NCI-H774 (cell line): Measurements from ENCODE around the gene NDUFV1.
"Not testable (repeated sequence)": the region's sequence is repeated elsewhere in the genome, so short reads cannot be mapped to it uniquely, and the experiment has no call there.

Experiments
- DNase-seq: peaks from one replicate; lab custom pipeline; 2025; lab: John Stamatoyannopoulos, UW

Gene NDUFV1

DNA sequence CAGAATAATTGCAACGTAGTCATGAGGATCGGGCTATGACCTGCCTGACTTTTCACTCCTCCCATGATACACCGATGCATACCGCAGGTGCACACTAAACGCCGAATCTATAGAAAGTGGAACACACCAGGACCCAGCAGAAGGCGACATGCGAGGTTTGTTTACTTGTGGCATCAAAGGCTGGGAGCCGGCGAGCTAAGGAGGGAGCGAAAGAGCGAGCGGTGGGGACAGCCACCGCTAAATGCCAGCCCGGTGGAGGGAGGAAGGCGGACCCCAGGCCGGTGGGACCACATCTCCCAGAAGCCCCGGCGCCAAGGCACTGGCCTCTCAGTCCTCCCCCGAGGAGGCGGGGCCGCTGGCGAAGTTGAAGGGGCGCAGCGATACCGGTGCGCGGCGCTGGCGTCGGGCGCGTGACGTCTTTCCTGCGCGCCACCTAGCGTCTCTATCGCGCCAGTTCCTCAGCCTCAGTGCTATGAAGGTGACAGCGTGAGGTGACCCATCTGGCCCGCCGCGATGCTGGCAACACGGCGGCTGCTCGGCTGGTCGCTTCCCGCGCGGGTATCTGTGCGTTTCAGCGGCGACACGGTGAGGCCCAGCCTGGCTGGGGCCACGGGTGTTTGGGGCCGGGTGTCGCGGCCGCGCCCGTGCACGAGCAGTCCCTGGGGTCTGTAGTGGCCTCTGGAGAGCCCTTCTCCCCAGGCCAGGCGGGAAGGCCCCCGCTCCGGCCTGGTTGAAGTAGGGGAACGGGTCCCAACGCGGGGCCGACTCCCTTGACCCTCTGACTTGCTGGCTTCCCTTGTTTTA lies at the start of gene NDUFV1:
Gene NDUFV1 (plus strand): TSS at position 445 of the 804 bp plus-strand sequence. CDS start 69 bp downstream, at position 514.
- peak; percentile 97 for DNase-seq

DNA sequence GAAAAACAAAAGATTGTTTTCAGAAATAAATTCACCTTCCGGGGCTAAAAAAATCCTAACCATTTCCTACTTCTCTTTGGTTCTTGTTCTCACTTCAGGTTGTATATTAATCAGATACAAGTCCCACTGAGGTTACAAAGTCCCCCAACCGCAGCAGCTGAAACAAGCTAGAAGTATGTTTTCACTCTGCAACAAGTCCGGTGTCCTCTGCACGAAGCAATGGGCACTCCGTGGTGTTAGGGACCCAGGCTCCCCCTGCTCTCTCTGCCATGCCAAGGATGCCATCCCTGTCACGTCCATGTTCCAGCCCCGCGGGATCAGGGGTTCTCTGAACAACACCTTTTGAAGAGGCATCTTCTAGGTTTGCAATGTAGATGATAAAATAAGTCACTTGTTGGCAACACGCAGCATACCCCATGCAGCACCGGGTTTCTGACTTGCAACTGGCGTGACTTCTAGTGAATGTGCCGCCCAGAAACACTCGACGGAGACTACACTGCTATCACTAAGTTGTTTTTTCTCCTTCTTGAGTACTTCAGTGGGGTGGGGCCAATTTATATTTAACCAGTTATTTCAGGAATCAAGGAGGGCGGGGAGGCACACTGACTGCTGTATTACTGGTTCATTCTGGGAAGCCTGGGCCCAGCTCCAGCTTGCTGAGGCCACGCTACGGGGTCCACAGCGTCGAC lies 48.5 kb upstream of the NDUFV1 start:
- DNase-seq, result no peak

DNA sequence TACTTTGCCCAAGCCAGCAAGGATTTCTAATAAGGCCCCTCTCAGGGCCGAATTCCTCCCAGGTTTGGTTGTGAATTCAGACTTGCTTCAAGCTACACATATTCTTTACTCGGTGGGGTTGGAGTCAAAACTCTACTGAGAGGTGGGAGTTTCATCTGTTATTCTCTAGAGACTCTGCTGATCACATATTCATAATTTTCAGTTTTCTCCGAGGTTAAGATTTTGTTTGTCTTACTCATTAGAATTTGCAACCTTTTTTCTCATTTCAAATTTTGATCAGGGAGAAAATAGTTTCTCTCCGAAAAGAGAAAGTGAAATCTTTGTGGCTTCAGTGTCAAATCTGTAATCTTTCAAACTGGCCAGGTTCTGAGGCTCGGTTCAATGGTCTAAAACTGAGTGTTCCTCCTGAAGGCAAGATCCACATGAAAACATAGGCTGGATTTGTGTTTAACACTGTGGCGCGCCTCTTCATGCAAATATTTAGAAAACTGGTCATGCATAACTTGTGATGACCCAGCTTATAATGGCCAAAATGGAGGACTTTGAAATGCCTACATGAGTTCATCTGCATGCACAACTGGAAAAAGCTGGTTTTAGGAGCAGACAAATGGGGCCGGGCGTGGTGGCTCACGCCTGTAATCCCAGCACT lies 44.6 kb upstream of the NDUFV1 start:
- DNase-seq, result no peak

DNA sequence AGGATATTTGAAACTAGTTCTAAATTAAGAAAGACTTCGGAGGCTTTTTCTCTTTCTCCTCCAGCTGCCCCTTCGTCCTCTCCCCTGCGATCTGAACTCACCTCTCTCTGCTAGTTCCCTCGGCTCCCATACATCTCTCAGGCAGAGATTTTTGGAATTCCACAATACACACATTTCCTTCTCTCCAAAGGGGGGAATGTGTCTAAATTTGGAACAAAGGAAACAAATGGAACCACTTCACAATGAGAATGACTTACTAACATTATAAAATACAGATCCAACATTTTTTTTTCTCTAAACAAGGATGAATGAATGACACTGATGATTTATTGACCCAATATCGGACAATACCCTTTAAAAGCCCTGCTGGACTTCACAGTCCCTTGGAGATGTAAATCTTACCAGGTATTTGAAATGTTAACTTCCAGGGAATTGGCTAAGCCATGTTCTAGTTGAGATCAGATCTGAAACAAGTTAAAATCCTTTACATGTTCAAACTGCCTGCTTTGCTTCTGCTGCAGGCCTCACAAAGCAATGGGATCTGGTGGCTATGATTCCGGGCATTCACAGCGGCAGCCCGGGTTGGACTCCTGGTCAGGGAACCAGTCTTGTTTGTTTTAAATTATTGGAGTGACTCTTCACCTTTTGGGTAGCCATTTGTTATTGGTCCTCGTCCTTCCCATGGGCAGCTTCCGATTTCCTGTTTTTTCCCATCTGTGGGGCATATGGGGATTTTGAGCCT lies 43.6 kb upstream of the NDUFV1 start:
- no peak for DNase-seq

DNA sequence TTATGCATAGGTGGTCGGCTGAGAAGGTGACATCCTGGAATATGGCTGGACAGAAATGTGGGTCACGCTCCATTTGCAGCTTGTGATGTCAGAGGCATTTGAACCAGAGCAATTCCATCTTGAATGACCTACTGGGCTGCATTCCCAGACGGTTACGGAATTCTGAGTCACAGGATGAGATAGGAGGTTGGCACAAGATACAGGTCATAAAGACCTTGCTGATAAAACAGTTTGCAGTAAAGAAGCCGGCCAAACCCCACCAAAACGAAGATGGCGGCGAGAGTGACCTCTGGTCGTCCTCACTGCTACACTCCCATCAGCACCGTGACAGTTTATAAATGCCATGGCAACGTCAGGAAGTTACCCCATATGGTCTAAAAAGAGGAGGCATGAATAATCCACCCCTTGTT lies 43.0 kb upstream of the NDUFV1 start:
- DNase-seq, result not testable (repeated sequence)

DNA sequence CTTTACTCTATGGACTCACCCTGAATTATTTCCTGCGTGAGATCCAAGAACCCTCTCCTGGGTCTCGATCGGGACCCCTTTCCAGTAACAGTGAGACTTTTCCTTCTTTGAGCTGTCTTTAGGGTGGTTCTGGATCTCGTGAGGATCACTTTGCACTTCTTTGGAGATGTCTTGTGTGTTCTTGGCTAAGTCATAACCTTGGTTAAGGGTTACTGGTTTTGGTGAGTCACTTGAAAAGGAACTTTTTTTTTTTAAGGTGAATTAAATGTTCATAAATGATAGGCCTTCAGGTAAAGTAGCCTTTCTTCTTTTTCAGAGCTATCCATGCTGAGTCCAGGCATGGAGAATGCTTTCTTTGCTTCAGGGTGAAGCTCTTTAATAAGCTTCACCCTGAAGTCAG lies 42.5 kb upstream of the NDUFV1 start:
- DNase-seq, result no peak

DNA sequence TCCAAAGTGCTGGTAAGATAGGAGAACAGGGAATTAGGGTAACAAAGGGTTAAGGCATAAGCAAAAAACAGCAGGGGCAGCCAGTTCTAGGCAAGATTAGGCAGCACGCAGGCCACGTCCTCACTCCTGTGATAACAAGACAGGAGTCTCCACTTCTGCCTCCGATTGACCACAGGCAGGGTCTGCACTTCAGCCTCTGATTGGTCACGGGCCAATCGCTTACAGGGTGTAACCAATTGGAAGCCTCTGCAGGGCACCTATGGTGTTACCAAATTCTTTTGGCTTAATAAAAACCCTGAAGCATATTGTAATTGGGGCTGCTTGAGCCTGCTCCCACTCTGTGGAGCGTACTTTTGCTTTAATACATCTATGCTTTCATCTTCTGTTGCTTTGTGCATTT lies 35.3 kb upstream of the NDUFV1 start:
- DNase-seq, result no peak

DNA sequence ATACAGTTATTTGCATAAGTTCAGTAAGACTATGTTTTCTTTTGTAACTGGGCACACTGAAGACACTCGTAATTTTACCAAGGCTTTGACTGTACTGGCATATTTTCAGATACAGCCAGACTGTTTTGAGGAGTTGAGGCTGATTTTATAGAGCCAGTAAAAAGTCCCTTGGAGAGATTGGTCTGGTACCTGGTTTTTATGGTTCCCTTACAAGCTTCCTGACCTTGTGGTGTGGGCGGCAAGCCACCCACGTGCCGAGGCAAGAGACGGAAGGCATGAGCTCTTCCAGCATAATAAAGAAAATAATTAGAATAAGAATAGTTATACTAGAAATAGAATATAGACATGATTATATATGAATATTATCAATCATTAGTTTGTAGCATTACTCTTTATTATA lies 34.4 kb upstream of the NDUFV1 start:
- DNase-seq, result no peak

DNA sequence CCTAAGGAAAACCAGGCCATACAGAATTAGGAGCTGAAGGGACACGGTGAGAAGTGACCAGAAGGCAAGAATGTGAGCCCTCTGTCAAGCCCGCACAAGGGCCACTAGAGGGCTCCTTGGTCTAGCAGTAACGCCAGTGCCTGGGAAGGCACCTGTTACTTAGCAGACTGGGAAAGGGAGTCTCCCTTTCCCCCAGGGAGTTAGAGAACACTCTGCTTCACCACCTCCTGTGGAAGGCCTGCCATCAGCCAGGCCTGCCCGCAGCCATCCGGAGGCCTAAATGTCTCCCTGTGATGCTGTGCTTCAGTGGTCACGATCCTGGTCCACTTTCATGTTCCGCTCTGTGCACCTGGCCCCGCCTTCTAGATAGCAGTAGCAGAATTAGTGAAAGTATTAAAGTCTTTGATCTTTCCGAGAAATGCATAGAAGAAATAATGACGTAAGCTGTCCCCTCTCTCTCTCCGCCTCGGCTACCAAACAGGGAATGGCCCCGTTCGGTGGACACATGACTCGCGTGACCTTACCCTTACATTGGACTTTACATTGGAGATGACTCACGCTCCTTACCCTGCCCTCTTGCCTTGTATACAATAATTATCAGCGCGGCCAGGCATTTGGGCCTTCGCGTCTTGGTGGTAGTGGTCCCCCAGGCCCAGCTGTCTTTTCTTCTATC lies 33.9 kb upstream of the NDUFV1 start:
- peak; percentile 17 for DNase-seq

DNA sequence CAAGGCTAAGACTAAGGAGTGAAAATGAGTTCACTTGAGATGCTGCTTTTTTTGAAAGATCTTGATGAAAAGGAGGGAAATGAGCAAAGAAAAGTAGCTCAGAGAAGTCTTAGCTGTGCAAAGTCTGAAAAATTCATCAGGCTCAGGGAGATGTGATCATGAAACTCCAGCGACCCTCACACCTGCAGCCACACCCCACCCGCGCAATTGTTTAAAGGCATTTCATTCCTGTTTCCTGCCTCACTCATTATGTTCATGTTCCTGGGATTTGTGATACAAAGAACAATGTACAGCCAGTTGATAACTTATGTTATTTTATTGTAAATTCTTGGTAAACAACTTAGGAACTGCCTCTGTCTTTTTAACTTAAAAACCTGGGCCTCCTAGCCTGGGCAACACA lies 31.8 kb upstream of the NDUFV1 start:
- no peak for DNase-seq

DNA sequence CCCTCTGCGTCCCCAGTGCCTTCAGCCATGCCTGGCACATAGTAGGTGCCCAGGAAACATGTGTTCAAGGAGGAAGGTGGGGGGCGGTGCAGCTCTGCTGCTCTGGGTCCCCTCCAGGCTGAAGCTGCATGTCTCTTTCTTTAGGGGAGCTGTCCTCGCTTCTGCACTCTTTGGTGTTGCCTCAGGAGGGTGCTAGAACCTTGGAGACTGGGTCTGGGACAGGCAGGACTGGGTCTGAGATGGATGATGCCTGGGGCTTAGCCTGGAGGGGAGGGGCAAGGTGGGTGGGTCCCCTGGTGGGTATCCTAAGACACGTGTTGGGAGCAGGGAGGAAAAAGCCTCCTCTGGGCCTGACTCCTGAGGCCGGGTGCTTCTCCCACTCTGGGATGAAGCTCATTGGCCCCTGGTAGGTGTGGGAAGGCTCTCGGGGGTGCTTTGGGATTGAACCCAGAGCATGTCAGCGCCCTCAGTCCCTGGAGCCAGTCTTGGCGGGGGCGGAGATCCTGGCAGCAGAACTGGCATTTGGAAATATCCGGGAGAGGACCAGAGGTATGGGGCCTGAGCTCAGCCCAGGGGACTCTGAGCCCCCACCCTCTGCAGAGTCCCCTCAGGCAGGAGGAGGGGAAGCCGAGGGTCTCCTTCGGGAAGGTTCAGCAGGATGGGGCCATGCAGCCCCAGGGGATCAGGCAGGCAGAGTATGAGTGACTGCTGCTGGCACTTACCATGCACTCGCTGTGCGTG lies 29.8 kb upstream of the NDUFV1 start:
- DNase-seq, result no peak

DNA sequence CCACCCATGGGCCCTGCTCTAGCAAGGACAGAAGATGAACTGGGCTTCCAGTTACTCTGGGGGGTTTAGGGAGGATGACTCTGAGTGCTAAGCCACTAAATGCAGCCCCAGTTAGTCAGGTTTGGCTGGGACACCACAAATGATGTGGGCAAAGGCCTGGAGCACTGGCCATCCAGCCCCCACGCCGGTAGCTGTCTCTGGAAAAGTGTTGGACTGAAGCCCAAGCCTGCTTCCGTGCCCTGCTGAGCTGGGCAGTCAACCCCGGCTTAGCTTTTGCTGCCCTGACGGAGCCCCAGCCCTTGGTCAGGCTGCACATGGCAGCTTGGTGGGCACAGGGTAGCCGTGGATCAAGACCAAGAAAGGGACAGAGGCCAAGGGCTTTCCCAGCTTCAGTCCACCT lies 28.8 kb upstream of the NDUFV1 start:
- no peak for DNase-seq

DNA sequence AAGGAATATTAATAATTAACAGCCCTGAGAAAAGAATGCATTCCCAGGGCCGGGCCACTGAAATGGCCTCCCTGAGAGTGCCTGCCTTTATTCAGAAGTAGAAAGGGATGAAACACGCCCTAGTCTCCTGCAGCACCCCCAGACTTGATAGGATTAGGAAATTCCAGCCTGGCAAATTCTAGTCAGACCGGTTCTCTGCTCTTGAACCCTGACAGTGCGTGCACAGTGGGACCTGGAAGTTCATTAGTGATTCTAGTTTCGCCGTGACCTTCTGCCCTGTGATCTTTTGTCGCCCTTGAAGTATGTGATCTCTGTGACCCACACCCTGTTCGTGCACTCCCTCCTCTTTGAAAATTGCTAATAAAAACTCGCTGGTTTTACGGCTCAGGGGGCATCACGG lies 25.3 kb upstream of the NDUFV1 start:
- no peak for DNase-seq

DNA sequence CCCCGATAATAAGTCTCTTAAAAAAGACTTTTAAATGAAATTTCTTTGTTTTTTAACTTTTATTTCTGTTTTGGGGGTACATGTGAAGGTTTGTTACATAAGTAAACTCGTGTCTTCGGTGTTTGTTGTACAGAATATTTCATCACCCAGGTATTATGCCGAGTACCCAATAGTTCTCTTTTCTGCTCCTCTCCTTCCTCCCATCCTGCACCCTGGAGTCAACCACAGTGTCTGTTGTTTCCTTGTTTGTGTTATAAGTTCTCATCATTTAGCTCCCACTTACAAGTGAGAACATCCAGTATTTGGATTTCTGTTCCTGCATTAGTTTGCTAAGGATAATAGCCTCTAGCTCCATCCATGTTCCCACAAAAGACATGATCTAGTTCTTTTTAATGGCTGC lies 24.7 kb upstream of the NDUFV1 start:
- no peak for DNase-seq

DNA sequence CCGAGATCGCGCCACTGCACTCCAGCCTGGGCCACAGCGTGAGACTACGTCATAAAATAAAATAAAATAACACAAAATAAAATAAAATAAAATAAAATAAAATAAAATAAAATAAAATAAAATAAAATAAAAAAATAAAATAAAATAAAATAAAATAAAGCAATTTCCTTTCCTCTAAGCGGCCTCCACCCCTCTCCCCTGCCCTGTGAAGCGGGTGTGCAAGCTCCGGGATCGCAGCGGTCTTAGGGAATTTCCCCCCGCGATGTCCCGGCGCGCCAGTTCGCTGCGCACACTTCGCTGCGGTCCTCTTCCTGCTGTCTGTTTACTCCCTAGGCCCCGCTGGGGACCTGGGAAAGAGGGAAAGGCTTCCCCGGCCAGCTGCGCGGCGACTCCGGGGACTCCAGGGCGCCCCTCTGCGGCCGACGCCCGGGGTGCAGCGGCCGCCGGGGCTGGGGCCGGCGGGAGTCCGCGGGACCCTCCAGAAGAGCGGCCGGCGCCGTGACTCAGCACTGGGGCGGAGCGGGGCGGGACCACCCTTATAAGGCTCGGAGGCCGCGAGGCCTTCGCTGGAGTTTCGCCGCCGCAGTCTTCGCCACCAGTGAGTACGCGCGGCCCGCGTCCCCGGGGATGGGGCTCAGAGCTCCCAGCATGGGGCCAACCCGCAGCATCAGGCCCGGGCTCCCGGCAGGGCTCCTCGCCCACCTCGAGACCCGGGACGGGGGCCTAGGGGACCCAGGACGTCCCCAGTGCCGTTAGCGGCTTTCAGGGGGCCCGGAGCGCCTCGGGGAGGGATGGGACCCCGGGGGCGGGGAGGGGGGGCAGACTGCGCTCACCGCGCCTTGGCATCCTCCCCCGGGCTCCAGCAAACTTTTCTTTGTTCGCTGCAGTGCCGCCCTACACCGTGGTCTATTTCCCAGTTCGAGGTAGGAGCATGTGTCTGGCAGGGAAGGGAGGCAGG lies 23.2 kb upstream of the NDUFV1 start, which contains the start of gene GSTP1:
Gene GSTP1 (plus strand): TSS at position 566 of the 958 bp plus-strand sequence. CDS start 32 bp downstream, at position 598.
- DNase-seq, result peak; percentile 14

DNA sequence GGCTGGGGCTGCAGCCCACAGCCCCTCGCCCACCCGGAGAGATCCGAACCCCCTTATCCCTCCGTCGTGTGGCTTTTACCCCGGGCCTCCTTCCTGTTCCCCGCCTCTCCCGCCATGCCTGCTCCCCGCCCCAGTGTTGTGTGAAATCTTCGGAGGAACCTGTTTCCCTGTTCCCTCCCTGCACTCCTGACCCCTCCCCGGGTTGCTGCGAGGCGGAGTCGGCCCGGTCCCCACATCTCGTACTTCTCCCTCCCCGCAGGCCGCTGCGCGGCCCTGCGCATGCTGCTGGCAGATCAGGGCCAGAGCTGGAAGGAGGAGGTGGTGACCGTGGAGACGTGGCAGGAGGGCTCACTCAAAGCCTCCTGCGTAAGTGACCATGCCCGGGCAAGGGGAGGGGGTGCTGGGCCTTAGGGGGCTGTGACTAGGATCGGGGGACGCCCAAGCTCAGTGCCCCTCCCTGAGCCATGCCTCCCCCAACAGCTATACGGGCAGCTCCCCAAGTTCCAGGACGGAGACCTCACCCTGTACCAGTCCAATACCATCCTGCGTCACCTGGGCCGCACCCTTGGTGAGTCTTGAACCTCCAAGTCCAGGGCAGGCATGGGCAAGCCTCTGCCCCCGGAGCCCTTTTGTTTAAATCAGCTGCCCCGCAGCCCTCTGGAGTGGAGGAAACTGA lies 22.4 kb upstream of the NDUFV1 start:
- no peak for DNase-seq

DNA sequence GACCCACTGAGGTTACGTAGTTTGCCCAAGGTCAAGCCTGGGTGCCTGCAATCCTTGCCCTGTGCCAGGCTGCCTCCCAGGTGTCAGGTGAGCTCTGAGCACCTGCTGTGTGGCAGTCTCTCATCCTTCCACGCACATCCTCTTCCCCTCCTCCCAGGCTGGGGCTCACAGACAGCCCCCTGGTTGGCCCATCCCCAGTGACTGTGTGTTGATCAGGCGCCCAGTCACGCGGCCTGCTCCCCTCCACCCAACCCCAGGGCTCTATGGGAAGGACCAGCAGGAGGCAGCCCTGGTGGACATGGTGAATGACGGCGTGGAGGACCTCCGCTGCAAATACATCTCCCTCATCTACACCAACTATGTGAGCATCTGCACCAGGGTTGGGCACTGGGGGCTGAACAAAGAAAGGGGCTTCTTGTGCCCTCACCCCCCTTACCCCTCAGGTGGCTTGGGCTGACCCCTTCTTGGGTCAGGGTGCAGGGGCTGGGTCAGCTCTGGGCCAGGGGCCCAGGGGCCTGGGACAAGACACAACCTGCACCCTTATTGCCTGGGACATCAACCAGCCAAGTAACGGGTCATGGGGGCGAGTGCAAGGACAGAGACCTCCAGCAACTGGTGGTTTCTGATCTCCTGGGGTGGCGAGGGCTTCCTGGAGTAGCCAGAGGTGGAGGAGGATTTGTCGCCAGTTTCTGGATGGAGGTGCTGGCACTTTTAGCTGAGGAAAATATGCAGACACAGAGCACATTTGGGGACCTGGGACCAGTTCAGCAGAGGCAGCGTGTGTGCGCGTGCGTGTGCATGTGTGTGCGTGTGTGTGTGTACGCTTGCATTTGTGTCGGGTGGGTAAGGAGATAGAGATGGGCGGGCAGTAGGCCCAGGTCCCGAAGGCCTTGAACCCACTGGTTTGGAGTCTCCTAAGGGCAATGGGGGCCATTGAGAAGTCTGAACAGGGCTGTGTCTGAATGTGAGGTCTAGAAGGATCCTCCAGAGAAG lies 21.6 kb upstream of the NDUFV1 start:
- no peak for DNase-seq

DNA sequence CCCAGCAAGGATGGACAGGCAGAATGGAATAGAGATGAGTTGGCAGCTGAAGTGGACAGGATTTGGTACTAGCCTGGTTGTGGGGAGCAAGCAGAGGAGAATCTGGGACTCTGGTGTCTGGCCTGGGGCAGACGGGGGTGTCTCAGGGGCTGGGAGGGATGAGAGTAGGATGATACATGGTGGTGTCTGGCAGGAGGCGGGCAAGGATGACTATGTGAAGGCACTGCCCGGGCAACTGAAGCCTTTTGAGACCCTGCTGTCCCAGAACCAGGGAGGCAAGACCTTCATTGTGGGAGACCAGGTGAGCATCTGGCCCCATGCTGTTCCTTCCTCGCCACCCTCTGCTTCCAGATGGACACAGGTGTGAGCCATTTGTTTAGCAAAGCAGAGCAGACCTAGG lies 20.8 kb upstream of the NDUFV1 start:
- DNase-seq, result no peak
